ENCODE results near the gene C11orf97. TPM values are rescaled to one million over a fixed set of nuclear protein-coding genes. Genes with fewer than 3 reads are reported as not detected.

Gene C11orf97
- total RNA-seq (not detected), polyA plus RNA-seq (not detected)

GRCh38 chr11:94511932-94512781 is at the start of gene C11orf97:
TSS of gene C11orf97 (plus strand) at chr11:94512461. CDS start at chr11:94512529, 68 bp downstream.
- H3K27me3 ChIP-seq (ENCODE audit: insufficient read depth, low read length), result no peaks in the 10 kb centered on the region
- ChIA-PET CTCF (ENCODE audit: partially characterized antibody) (interaction anchor here (1.0 to 1.3 kb wide), 3 partner anchors 10 to 20 kb away, joined by 3 to 4 read pairs (median 3); no protein-coding TSS in a partner anchor), POLR2A (ENCODE audit: partially characterized antibody) (interaction anchor here (1.9 kb wide), 1 partner anchor 18 kb away, joined by 10 read pairs; the partner anchor contains the start of genes ANKRD49 and MRE11)
- H3K9me3 ChIP-seq (ENCODE audit: control insufficient read depth in 1 of 2, low read length in 2 of 2), result no peaks in the 10 kb centered on the region
- peak; percentile 36 to 46 (median 41) for DNase-seq
- peak within 1 kb of the TSS in 1 of 2 donors; percentile 51 for H3K4me3 ChIP-seq (ENCODE audit: low read length in 2 of 2)
- peaks cover 9 to 12% of the 10 kb centered on the region in 2 donors for H3K27me3 Mint-ChIP-seq
- peaks cover 13% of the 10 kb centered on the region for H3K4me1 ChIP-seq (ENCODE audit: insufficient read depth, low read length)
- no peaks in the 10 kb centered on the region for H3K9me3 Mint-ChIP-seq
- H3K36me3 ChIP-seq (ENCODE audit: insufficient read depth, low read length), result no peaks in the 10 kb centered on the region
- H3K4me1 Mint-ChIP-seq, result peaks cover 10 to 17% (median 13%) of the 10 kb centered on the region in 4 donors
- intact Hi-C loops (cut with micrococcal nuclease), result loop anchor here (10.0 kb wide), 2 partner anchors 643 to 1253 kb away; no protein-coding TSS in a partner anchor
- peak within 1 kb of the TSS in 3 of 7 donors; percentile 19 to 73 (median 47) for H3K27ac Mint-ChIP-seq
- no peak within 1 kb of the TSS for H3K27ac ChIP-seq (ENCODE audit: low read depth, low read length)
- H3K4me3 Mint-ChIP-seq, result peak within 1 kb of the TSS; percentile 73 to 85 (median 80)
- H3K36me3 Mint-ChIP-seq, result no peaks in the 10 kb centered on the region

GRCh38 chr11:94469416-94469815 is 42.8 kb upstream of the C11orf97 start:
- Histone ChIP-seq H3K36me3 (ENCODE audit: insufficient read depth, low read length) (no peaks in the 10 kb centered on the region), H3K4me1 (ENCODE audit: insufficient read depth, low read length) (no peaks in the 10 kb centered on the region), H3K27me3 (ENCODE audit: insufficient read depth, low read length) (no peaks in the 10 kb centered on the region), H3K4me3 (ENCODE audit: low read length in 2 of 2) (no peak overlapping the region), H3K27ac (ENCODE audit: low read depth, low read length) (no peak overlapping the region), H3K9me3 (ENCODE audit: control insufficient read depth in 1 of 2, low read length in 2 of 2) (no peaks in the 10 kb centered on the region)
- intact Hi-C loops (cut with micrococcal nuclease), result no loop called here
- Mint-ChIP-seq H3K27me3 (no peaks in the 10 kb centered on the region), H3K4me3 (no peak overlapping the region), H3K9me3 (no peaks in the 10 kb centered on the region), H3K27ac (no peak overlapping the region), H3K4me1 (peaks cover 0 to 5% (median 2%) of the 10 kb centered on the region in 4 donors), H3K36me3 (peaks cover 58 to 61% of the 10 kb centered on the region in 2 donors)
- ChIA-PET CTCF (ENCODE audit: partially characterized antibody) (no interaction called here), POLR2A (ENCODE audit: partially characterized antibody) (no interaction called here)
- DNase-seq, result no peak

GRCh38 chr11:94472916-94473799 is 39.1 kb upstream of the C11orf97 start:
- DNase-seq, result no peak
- H3K36me3 Mint-ChIP-seq, result peaks cover 54 to 60% of the 10 kb centered on the region in 2 donors
- no peak overlapping the region for H3K4me3 ChIP-seq (ENCODE audit: low read length in 2 of 2)
- no peak overlapping the region for H3K4me3 Mint-ChIP-seq
- no peaks in the 10 kb centered on the region for H3K9me3 Mint-ChIP-seq
- no peaks in the 10 kb centered on the region for H3K9me3 ChIP-seq (ENCODE audit: control insufficient read depth in 1 of 2, low read length in 2 of 2)
- ChIA-PET CTCF (ENCODE audit: partially characterized antibody) (no interaction called here), POLR2A (ENCODE audit: partially characterized antibody) (no interaction called here)
- H3K27ac ChIP-seq (ENCODE audit: low read depth, low read length), result no peak overlapping the region
- intact Hi-C loops (cut with micrococcal nuclease), result no loop called here
- no peaks in the 10 kb centered on the region for H3K36me3 ChIP-seq (ENCODE audit: insufficient read depth, low read length)
- no peaks in the 10 kb centered on the region for H3K27me3 Mint-ChIP-seq
- H3K27me3 ChIP-seq (ENCODE audit: insufficient read depth, low read length), result no peaks in the 10 kb centered on the region
- peak overlapping the region in 2 of 7 donors; percentile 15 to 68 for H3K27ac Mint-ChIP-seq
- H3K4me1 ChIP-seq (ENCODE audit: insufficient read depth, low read length), result no peaks in the 10 kb centered on the region
- H3K4me1 Mint-ChIP-seq, result peaks cover 0 to 10% (median 5%) of the 10 kb centered on the region in 4 donors

GRCh38 chr11:94477624-94478023 is 34.6 kb upstream of the C11orf97 start:
- Histone ChIP-seq H3K4me1 (ENCODE audit: insufficient read depth, low read length) (no peaks in the 10 kb centered on the region), H3K27me3 (ENCODE audit: insufficient read depth, low read length) (no peaks in the 10 kb centered on the region), H3K36me3 (ENCODE audit: insufficient read depth, low read length) (no peaks in the 10 kb centered on the region), H3K27ac (ENCODE audit: low read depth, low read length) (no peak overlapping the region), H3K9me3 (ENCODE audit: control insufficient read depth in 1 of 2, low read length in 2 of 2) (no peaks in the 10 kb centered on the region), H3K4me3 (ENCODE audit: low read length in 2 of 2) (no peak overlapping the region)
- peak overlapping the region in 2 of 7 donors; percentile 7 to 43 for H3K27ac Mint-ChIP-seq
- intact Hi-C loops (cut with micrococcal nuclease), result no loop called here
- H3K27me3 Mint-ChIP-seq, result no peaks in the 10 kb centered on the region
- no peak for DNase-seq
- H3K4me3 Mint-ChIP-seq, result no peak overlapping the region
- no peaks in the 10 kb centered on the region for H3K9me3 Mint-ChIP-seq
- CTCF ChIA-PET (ENCODE audit: partially characterized antibody), result interaction anchor here (1.1 kb wide), 1 partner anchor 25 kb away, joined by 3 read pairs; no protein-coding TSS in a partner anchor
- POLR2A ChIA-PET (ENCODE audit: partially characterized antibody), result no interaction called here
- H3K4me1 Mint-ChIP-seq, result peaks cover 0 to 10% (median 5%) of the 10 kb centered on the region in 4 donors
- peaks cover 62 to 75% of the 10 kb centered on the region in 2 donors for H3K36me3 Mint-ChIP-seq

GRCh38 chr11:94481342-94481741 is 30.9 kb upstream of the C11orf97 start:
- CTCF ChIA-PET (ENCODE audit: partially characterized antibody), result no interaction called here
- Histone ChIP-seq H3K27ac (ENCODE audit: low read depth, low read length) (no peak overlapping the region), H3K4me1 (ENCODE audit: insufficient read depth, low read length) (no peaks in the 10 kb centered on the region), H3K9me3 (ENCODE audit: control insufficient read depth in 1 of 2, low read length in 2 of 2) (no peaks in the 10 kb centered on the region), H3K4me3 (ENCODE audit: low read length in 2 of 2) (no peak overlapping the region), H3K36me3 (ENCODE audit: insufficient read depth, low read length) (peaks cover 8% of the 10 kb centered on the region), H3K27me3 (ENCODE audit: insufficient read depth, low read length) (no peaks in the 10 kb centered on the region)
- H3K9me3 Mint-ChIP-seq, result no peaks in the 10 kb centered on the region
- no peak for DNase-seq
- H3K4me3 Mint-ChIP-seq, result no peak overlapping the region
- H3K27me3 Mint-ChIP-seq, result no peaks in the 10 kb centered on the region
- peaks cover 0 to 6% (median 3%) of the 10 kb centered on the region in 4 donors for H3K4me1 Mint-ChIP-seq
- intact Hi-C loops (cut with micrococcal nuclease), result no loop called here
- POLR2A ChIA-PET (ENCODE audit: partially characterized antibody), result no interaction called here
- peaks cover 63 to 76% of the 10 kb centered on the region in 2 donors for H3K36me3 Mint-ChIP-seq
- H3K27ac Mint-ChIP-seq, result no peak overlapping the region

GRCh38 chr11:94486068-94486467 is 26.2 kb upstream of the C11orf97 start:
- H3K27me3 ChIP-seq (ENCODE audit: insufficient read depth, low read length), result no peaks in the 10 kb centered on the region
- H3K4me1 Mint-ChIP-seq, result peaks cover 0 to 16% (median 7%) of the 10 kb centered on the region in 4 donors
- no peaks in the 10 kb centered on the region for H3K9me3 Mint-ChIP-seq
- H3K36me3 Mint-ChIP-seq, result peaks cover 74 to 77% of the 10 kb centered on the region in 2 donors
- H3K4me3 Mint-ChIP-seq, result no peak overlapping the region
- H3K27ac ChIP-seq (ENCODE audit: low read depth, low read length), result no peak overlapping the region
- DNase-seq, result no peak
- ChIA-PET POLR2A (ENCODE audit: partially characterized antibody) (interaction anchor here (0.6 to 0.7 kb wide), 2 partner anchors 129 to 550 kb away, joined by 3 read pairs; no protein-coding TSS in a partner anchor), CTCF (ENCODE audit: partially characterized antibody) (no interaction called here)
- H3K36me3 ChIP-seq (ENCODE audit: insufficient read depth, low read length), result peaks cover 40% of the 10 kb centered on the region
- intact Hi-C loops (cut with micrococcal nuclease), result no loop called here
- no peaks in the 10 kb centered on the region for H3K4me1 ChIP-seq (ENCODE audit: insufficient read depth, low read length)
- H3K4me3 ChIP-seq (ENCODE audit: low read length in 2 of 2), result no peak overlapping the region
- no peaks in the 10 kb centered on the region for H3K27me3 Mint-ChIP-seq
- H3K9me3 ChIP-seq (ENCODE audit: control insufficient read depth in 1 of 2, low read length in 2 of 2), result no peaks in the 10 kb centered on the region
- no peak overlapping the region for H3K27ac Mint-ChIP-seq

Measured in CD4-positive, alpha-beta memory T cell (primary cell).